GM06990 (cell line): Measurements from ENCODE around the gene FNDC7.
A peak's percentile ranks its signal among the peaks of the same experiment; 100 is the strongest.

Experiments
- DNase-seq: peaks from one replicate; pipeline ENCODE4 v3.0.0-alpha.2; 2011; ENCODE audit not compliant: insufficient read length; ENCODE audit errors: extremely low read depth
- H3K27me3 ChIP-seq: replicated peaks from 2 replicates; pipeline ENCODE4 v1.6.0; 2011; ENCODE audit warnings: low read length; ENCODE audit not compliant: control insufficient read depth, insufficient read depth
- H3K36me3 ChIP-seq: 2 replicates; pipeline ENCODE4 v1.5.1; 2011; ENCODE audit warnings: low read length; ENCODE audit not compliant: control insufficient read depth, insufficient read depth
- H3K4me3 ChIP-seq: replicated peaks from 2 replicates; pipeline ENCODE4 v1.5.1; 2011; ENCODE audit warnings: low read depth, mild to moderate bottlenecking, control low read depth, low read length
- CTCF ChIP-seq: IDR thresholded peaks from 2 replicates; pipeline ENCODE4 v1.5.1; 2011; ENCODE audit warnings: low read length, control low read depth, mild to moderate bottlenecking, inconsistent platforms; ENCODE audit not compliant: insufficient read depth, poor library complexity, severe bottlenecking

The FNDC7 gene

GRCh38 chr1:108746382-108747170 is 33.9 kb downstream of the FNDC7 start, which contains the start of gene STXBP3:
Gene STXBP3, plus strand, starts transcription at chr1:108746674. Its CDS starts 64 bp downstream, at chr1:108746738.
- DNase-seq: peak; percentile 97
- Histone ChIP-seq H3K4me3 (peak within 1 kb of the TSS; percentile 93), H3K27me3 (no peaks in the 10 kb centered on the region), H3K36me3 (no peaks in the 10 kb centered on the region; the same call in 1 of the 2 replicates)
- TF ChIP-seq CTCF: peak; percentile 99

- Histone ChIP-seq H3K36me3 (no peaks in the 10 kb centered on the region; the same call in none of the 2 replicates), H3K4me3 (peak overlapping the region; percentile 93), H3K27me3 (no peaks in the 10 kb centered on the region)
- TF ChIP-seq CTCF: no peak
- peak; percentile 48 for DNase-seq
Observed at GRCh38 chr1:108747171-108747850, 34.6 kb downstream of the FNDC7 start.

- Histone ChIP-seq H3K4me3 (no peak overlapping the region), H3K27me3 (no peaks in the 10 kb centered on the region), H3K36me3 (no peaks in the 10 kb centered on the region; the same call in none of the 2 replicates)
- TF ChIP-seq CTCF: no peak
- no peak for DNase-seq
Observed at GRCh38 chr1:108747898-108748297, 35.2 kb downstream of the FNDC7 start.

DNA sequence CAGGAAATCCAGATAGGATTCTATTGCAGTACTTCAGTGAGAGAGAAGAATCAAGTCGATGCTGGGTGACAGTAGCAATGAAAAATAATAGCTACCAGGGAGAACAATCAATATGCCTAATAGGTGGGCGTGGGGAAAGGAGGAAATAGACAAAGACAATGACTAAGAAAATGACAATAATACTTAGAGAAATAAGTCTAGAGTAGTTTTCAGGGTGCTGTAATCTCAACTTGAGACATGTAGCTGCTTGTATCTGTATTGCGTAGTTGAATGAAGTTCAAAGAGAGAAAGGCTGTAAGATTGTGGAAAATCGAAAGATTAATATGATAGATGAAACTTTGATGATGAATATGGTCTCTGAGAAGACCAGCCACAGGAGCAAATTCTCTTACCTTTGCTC is 36.4 kb downstream of the FNDC7 start:
- Histone ChIP-seq H3K27me3 (no peaks in the 10 kb centered on the region), H3K36me3 (no peaks in the 10 kb centered on the region; the same call in none of the 2 replicates), H3K4me3 (no peak overlapping the region)
- TF ChIP-seq CTCF: no peak
- DNase-seq: no peak

DNA sequence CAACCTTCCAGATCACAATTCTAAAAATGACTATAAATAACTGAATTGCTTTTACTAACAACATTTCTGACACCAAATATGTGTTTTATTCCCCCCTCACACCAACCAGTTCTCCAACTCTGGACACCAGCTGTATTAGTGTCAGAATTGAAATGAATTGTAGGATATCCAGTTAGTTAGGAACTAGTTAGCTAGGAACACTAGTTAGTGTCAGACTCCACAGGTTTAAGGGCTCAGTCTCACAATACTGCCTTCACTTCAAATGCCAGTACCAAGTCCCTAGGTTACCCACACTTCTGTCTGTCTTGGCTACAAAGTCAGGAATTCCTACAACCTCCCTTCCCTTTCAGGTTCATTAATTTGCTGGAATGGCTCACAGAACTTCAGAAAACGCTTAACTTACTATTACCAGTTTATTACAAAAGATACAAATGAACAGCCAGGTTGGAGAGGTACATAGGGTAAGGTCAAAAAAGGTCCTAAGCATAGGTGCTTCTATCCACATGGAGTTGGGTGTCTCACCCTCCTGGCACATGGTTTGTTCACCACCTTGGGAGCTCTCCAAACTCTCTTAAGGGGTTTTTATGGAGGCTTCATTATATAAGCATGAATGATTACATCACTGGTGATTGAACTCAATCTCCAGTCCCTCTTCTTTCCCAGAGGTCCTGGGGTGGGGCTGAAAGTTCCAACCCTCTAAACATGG is 37.9 kb downstream of the FNDC7 start:
- no peak overlapping the region for H3K4me3 ChIP-seq
- no peaks in the 10 kb centered on the region for H3K27me3 ChIP-seq
- TF ChIP-seq CTCF: no peak
- DNase-seq: no peak
- no peaks in the 10 kb centered on the region; the same call in none of the 2 replicates for H3K36me3 ChIP-seq
